Measurements from ENCODE around the gene NCKAP5L. TPM values are rescaled to one million over a fixed set of nuclear protein-coding genes. Genes with fewer than 3 reads are reported as not detected.
A peak's percentile ranks its signal among the peaks of the same experiment; 100 is the strongest.

Gene NCKAP5L
- total RNA-seq, 1 donor, result 40.5 TPM

DNA sequence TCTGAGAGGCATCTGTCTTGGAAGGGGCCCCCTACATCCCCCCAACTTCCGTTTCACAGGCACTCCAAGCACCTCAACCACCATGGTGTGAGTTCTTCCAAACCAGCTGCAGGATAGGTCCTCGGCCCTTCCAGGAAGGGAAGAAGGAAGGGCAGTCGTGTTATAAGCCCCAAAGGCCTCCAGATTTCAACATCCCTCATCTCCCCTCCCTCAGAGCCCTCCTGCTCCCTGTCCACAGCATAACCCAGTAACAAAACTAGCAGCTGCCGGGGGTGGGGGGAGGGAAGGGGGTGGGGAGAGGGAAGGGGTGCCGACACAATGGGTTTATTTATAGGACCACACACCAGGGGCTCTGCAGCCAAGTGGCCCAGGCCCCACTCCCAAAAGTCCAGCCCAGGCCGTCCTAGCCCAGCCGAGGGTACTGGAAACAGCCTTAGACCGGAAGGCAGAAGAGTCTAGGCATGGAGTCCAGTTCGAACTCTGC lies 18.3 kb downstream of the NCKAP5L start:
- Histone ChIP-seq H3K79me2 (ENCODE audit: insufficient read depth, low read length) (peaks cover 76% of the 10 kb centered on the region), H3K4me2 (ENCODE audit: insufficient read depth, low read length) (no peak overlapping the region), H3K4me1 (ENCODE audit: insufficient read depth, low read length) (peaks cover 11% of the 10 kb centered on the region), H3K27me3 (ENCODE audit: insufficient read depth, low read length) (no peaks in the 10 kb centered on the region), H3K36me3 (ENCODE audit: insufficient read depth, low read length) (peaks cover 12% of the 10 kb centered on the region), H4K20me1 (ENCODE audit: insufficient read depth, low read length) (peaks cover 81% of the 10 kb centered on the region), H2AFZ (ENCODE audit: low read length) (no peak overlapping the region), H3K27ac (ENCODE audit: low read depth, low read length) (no peak overlapping the region), H3K4me3 (ENCODE audit: insufficient read depth, low read length) (no peak overlapping the region), H3K9me3 (ENCODE audit: low read depth, low read length) (no peaks in the 10 kb centered on the region)
- DNase-seq (ENCODE audit: insufficient read length, low spot score, missing footprints), result peak; percentile 42
- TF ChIP-seq, protein P1, sequence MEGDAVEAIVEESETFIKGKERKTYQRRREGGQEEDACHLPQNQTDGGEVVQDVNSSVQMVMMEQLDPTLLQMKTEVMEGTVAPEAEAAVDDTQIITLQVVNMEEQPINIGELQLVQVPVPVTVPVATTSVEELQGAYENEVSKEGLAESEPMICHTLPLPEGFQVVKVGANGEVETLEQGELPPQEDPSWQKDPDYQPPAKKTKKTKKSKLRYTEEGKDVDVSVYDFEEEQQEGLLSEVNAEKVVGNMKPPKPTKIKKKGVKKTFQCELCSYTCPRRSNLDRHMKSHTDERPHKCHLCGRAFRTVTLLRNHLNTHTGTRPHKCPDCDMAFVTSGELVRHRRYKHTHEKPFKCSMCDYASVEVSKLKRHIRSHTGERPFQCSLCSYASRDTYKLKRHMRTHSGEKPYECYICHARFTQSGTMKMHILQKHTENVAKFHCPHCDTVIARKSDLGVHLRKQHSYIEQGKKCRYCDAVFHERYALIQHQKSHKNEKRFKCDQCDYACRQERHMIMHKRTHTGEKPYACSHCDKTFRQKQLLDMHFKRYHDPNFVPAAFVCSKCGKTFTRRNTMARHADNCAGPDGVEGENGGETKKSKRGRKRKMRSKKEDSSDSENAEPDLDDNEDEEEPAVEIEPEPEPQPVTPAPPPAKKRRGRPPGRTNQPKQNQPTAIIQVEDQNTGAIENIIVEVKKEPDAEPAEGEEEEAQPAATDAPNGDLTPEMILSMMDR (IDR thresholded peaks at IDR 0.05; ENCODE audit: extremely low read depth, low read depth, low read length), result no peak

GRCh38 chr12:49809381-49809905 lies 18.8 kb downstream of the NCKAP5L start:
- peaks cover 82% of the 10 kb centered on the region for H4K20me1 ChIP-seq (ENCODE audit: insufficient read depth, low read length)

GRCh38 chr12:49808686-49809380 lies 19.4 kb downstream of the NCKAP5L start:
- Histone ChIP-seq H3K9me3 (ENCODE audit: low read depth, low read length) (no peaks in the 10 kb centered on the region), H3K4me2 (ENCODE audit: insufficient read depth, low read length) (no peak overlapping the region), H3K27ac (ENCODE audit: low read depth, low read length) (no peak overlapping the region), H4K20me1 (ENCODE audit: insufficient read depth, low read length) (peaks cover 85% of the 10 kb centered on the region), H3K79me2 (ENCODE audit: insufficient read depth, low read length) (peaks cover 76% of the 10 kb centered on the region), H3K36me3 (ENCODE audit: insufficient read depth, low read length) (peaks cover 23% of the 10 kb centered on the region), H2AFZ (ENCODE audit: low read length) (no peak overlapping the region), H3K27me3 (ENCODE audit: insufficient read depth, low read length) (no peaks in the 10 kb centered on the region), H3K4me1 (ENCODE audit: insufficient read depth, low read length) (peaks cover 11% of the 10 kb centered on the region), H3K4me3 (ENCODE audit: insufficient read depth, low read length) (no peak overlapping the region)
- peak; percentile 91 for DNase-seq (ENCODE audit: insufficient read length, low spot score, missing footprints)
- TF ChIP-seq, protein P1 (IDR thresholded peaks at IDR 0.05; ENCODE audit: extremely low read depth, low read depth, low read length), result no peak

More at GRCh38 chr12:49809381-49809905, 18.8 kb downstream of the NCKAP5L start:
- Histone ChIP-seq H3K9me3 (ENCODE audit: low read depth, low read length) (no peaks in the 10 kb centered on the region), H3K36me3 (ENCODE audit: insufficient read depth, low read length) (peaks cover 17% of the 10 kb centered on the region), H3K4me3 (ENCODE audit: insufficient read depth, low read length) (no peak overlapping the region), H3K27ac (ENCODE audit: low read depth, low read length) (no peak overlapping the region), H3K27me3 (ENCODE audit: insufficient read depth, low read length) (no peaks in the 10 kb centered on the region), H3K4me1 (ENCODE audit: insufficient read depth, low read length) (peaks cover 11% of the 10 kb centered on the region), H3K79me2 (ENCODE audit: insufficient read depth, low read length) (peaks cover 76% of the 10 kb centered on the region), H2AFZ (ENCODE audit: low read length) (no peak overlapping the region), H3K4me2 (ENCODE audit: insufficient read depth, low read length) (no peak overlapping the region)
- peak; percentile 38 for DNase-seq (ENCODE audit: insufficient read length, low spot score, missing footprints)
- TF ChIP-seq, protein P1 (IDR thresholded peaks at IDR 0.05; ENCODE audit: extremely low read depth, low read depth, low read length), result no peak

- H3K4me2 ChIP-seq (ENCODE audit: insufficient read depth, low read length), result no peak overlapping the region
- TF ChIP-seq, protein P1 (IDR thresholded peaks at IDR 0.05; ENCODE audit: extremely low read depth, low read depth, low read length), result no peak
These were observed 20.1 kb downstream of the NCKAP5L start for GRCh38 chr12:49807991-49808580.

More at GRCh38 chr12:49807991-49808580, 20.1 kb downstream of the NCKAP5L start:
- Histone ChIP-seq H3K9me3 (ENCODE audit: low read depth, low read length) (no peaks in the 10 kb centered on the region), H3K4me3 (ENCODE audit: insufficient read depth, low read length) (no peak overlapping the region), H3K79me2 (ENCODE audit: insufficient read depth, low read length) (peaks cover 72% of the 10 kb centered on the region), H4K20me1 (ENCODE audit: insufficient read depth, low read length) (peaks cover 89% of the 10 kb centered on the region), H3K27ac (ENCODE audit: low read depth, low read length) (no peak overlapping the region), H2AFZ (ENCODE audit: low read length) (no peak overlapping the region), H3K27me3 (ENCODE audit: insufficient read depth, low read length) (no peaks in the 10 kb centered on the region), H3K36me3 (ENCODE audit: insufficient read depth, low read length) (peaks cover 31% of the 10 kb centered on the region), H3K4me1 (ENCODE audit: insufficient read depth, low read length) (peaks cover 11% of the 10 kb centered on the region)
- no peak for DNase-seq (ENCODE audit: insufficient read length, low spot score, missing footprints)

All from osteoblast (primary cell).